ENCODE results near the gene PLCB3.
A peak's percentile ranks its signal among the peaks of the same experiment; 100 is the strongest.

The PLCB3 gene

GRCh38 chr11:64222651-64223000 is 28.7 kb upstream of the PLCB3 start:
- DNase-seq, result no peak

GRCh38 chr11:64223001-64223651 is 28.2 kb upstream of the PLCB3 start:
- no peak for DNase-seq

- no peak for DNase-seq
Measured at GRCh38 chr11:64224151-64224890, 27.0 kb upstream of the PLCB3 start.

GRCh38 chr11:64224891-64225607 is 26.3 kb upstream of the PLCB3 start:
- DNase-seq, result no peak

GRCh38 chr11:64225608-64226506 is 25.5 kb upstream of the PLCB3 start, which contains the start of the genes NUDT22 and TRPT1:
NUDT22 (plus strand) TSS chr11:64226274; CDS start chr11:64226653, 379 bp downstream.
TRPT1 (minus strand) TSS chr11:64226186; CDS start chr11:64225860, 326 bp downstream.
- peak; percentile 83 for DNase-seq

GRCh38 chr11:64226507-64227051 is 24.8 kb upstream of the PLCB3 start:
- peak; percentile 65 for DNase-seq

GRCh38 chr11:64227405-64227956 is 23.8 kb upstream of the PLCB3 start:
- DNase-seq, result no peak

- no peak for DNase-seq
Measured at GRCh38 chr11:64229090-64229743, 22.1 kb upstream of the PLCB3 start.

GRCh38 chr11:64229744-64230170 is 21.6 kb upstream of the PLCB3 start:
- DNase-seq, result no peak

GRCh38 chr11:64230171-64230984 is 21.0 kb upstream of the PLCB3 start, which contains the start of gene DNAJC4:
DNAJC4 (plus strand) TSS chr11:64230548; CDS start chr11:64230855, 307 bp downstream.
- DNase-seq, result peak; percentile 89

- DNase-seq, result no peak
Measured at GRCh38 chr11:64230985-64231365, 20.4 kb upstream of the PLCB3 start.

- no peak for DNase-seq
Measured at GRCh38 chr11:64231546-64231945, 19.8 kb upstream of the PLCB3 start.

- DNase-seq, result no peak
Measured at GRCh38 chr11:64232182-64232966, 19.0 kb upstream of the PLCB3 start.

GRCh38 chr11:64232967-64233315 is 18.4 kb upstream of the PLCB3 start:
- DNase-seq, result no peak

- DNase-seq, result peak; percentile 79
Measured at GRCh38 chr11:64233913-64234586, 17.3 kb upstream of the PLCB3 start, which contains the start of gene VEGFB. VEGFB (plus strand) TSS chr11:64234584; CDS start chr11:64234834, 250 bp downstream.

GRCh38 chr11:64234647-64235379 is 16.5 kb upstream of the PLCB3 start:
- peak; percentile 45 for DNase-seq

GRCh38 chr11:64235437-64236161 is 15.7 kb upstream of the PLCB3 start:
- no peak for DNase-seq
